Colonic mucosa (tissue), 4 donors: ENCODE results near the gene ZFYVE1. TPM values are rescaled to one million over a fixed set of nuclear protein-coding genes. Genes with fewer than 3 reads are reported as not detected.

Source experiments
- DNase-seq: peaks from one replicate; pipeline ENCODE4 v3.0.0-alpha.2; 2020
- H3K27ac ChIP-seq: fragments of 200-600 bp; one replicate; pipeline ENCODE4 v1.8.0; 2021
- H3K27me3 ChIP-seq: fragments of 200-600 bp; one replicate; pipeline ENCODE4 v1.8.0; 2021
- H3K36me3 ChIP-seq: fragments of 200-600 bp; one replicate; pipeline ENCODE4 v1.8.0; 2021
- H3K4me1 ChIP-seq: fragments of 200-600 bp; one replicate; pipeline ENCODE4 v1.8.0; 2021; ENCODE audit warnings: mild to moderate bottlenecking
- H3K4me3 ChIP-seq: fragments of 200-600 bp; one replicate; pipeline ENCODE4 v1.8.0; 2021
- H3K9ac ChIP-seq, 2 donors: one replicate each; pipeline ENCODE4 v1.7.0; 2013; ENCODE audit warnings: control low read depth in 2 of 2, low read depth in 2 of 2, low read length in 2 of 2
- H3K9me3 ChIP-seq: fragments of 200-600 bp; one replicate; pipeline ENCODE4 v1.8.0; 2021
- CTCF ChIP-seq: fragments of 200-600 bp; IDR thresholded peaks from one replicate; pipeline ENCODE4 v1.8.0; 2022; ENCODE audit warnings: antibody characterized with exemption, mild to moderate bottlenecking
- intact Hi-C: fragments of 100-400 bp; cut with DNase I; formaldehyde crosslinking; loops from one replicate; pipeline ENCODE4 v1.14.1; 2022
- total RNA-seq, 2 donors: library from RNA; stranded (reverse); fragmentation: NEBNext Ultra II Directional in 1 of 2; extraction: Animal tissue kit (Norgen Biotek cat#: 25700) in 1 of 2; gene quantifications; one replicate each; pipeline ENCODE4 v1.2.1, GENCODE V29; 2021
- donor health status: healthy.
- donor health status: DM: no; HTN: no; CAD: no.
- donor health status: DM: no; HTN: no; CAD: no.

The ZFYVE1 gene
- total RNA-seq, result 10 to 100 TPM; 11.7 to 17.5 TPM

- no peak for TF ChIP-seq CTCF
- Histone ChIP-seq H3K27me3 (no peaks in the 10 kb centered on the region), H3K4me3 (peak within 1 kb of the TSS; percentile 66), H3K9me3 (no peaks in the 10 kb centered on the region), H3K4me1 (peaks cover 5% of the 10 kb centered on the region), H3K36me3 (no peaks in the 10 kb centered on the region), H3K27ac (peak within 1 kb of the TSS; percentile 88), H3K9ac (peak within 1 kb of the TSS; percentile 68 to 81)
- DNase-seq, result peak; percentile 98
- intact Hi-C loops, result no loop called here
Observed at GRCh38 chr14:73026845-73027542, at the start of gene ZFYVE1. Gene ZFYVE1 (minus strand): TSS chr14:73027106. CDS start chr14:73024508, 2,598 bp downstream.

DNA sequence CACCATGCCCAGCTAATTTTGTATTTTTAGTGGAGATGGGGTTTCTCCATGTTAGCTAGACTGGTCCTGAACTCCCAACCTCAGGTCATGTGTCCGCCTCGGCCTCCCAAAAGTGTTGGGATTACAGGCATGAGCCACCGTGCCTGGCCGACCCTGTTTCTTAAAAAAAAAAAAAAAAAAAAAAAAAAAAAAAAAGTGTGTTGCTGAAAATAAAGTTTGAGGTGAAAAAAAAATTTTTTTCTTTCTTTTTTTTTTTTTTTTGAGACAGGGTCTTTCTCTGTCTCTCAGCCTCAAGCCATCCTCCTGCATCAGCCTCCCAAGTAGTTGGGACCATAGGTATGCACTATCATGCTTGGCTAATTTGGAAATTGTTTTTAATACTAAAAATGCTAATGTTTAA, 42.7 kb upstream of the ZFYVE1 start:
- H3K27ac ChIP-seq, result no peak overlapping the region
- no peak for TF ChIP-seq CTCF
- intact Hi-C loops, result no loop called here
- no peaks in the 10 kb centered on the region for H3K27me3 ChIP-seq
- H3K36me3 ChIP-seq, result no peaks in the 10 kb centered on the region
- no peak for DNase-seq
- no peaks in the 10 kb centered on the region for H3K4me1 ChIP-seq
- H3K9me3 ChIP-seq, result no peaks in the 10 kb centered on the region
- no peak overlapping the region for H3K4me3 ChIP-seq
- H3K9ac ChIP-seq, result no peak overlapping the region

GRCh38 chr14:73058922-73059673, 32.2 kb upstream of the ZFYVE1 start:
- no peaks in the 10 kb centered on the region for H3K27me3 ChIP-seq
- no peaks in the 10 kb centered on the region for H3K36me3 ChIP-seq
- H3K9ac ChIP-seq, result peak overlapping the region; percentile 97 to 98
- H3K4me1 ChIP-seq, result no peaks in the 10 kb centered on the region
- intact Hi-C loops, result no loop called here
- H3K27ac ChIP-seq, result peak overlapping the region; percentile 91
- TF ChIP-seq CTCF, result no peak
- DNase-seq, result no peak
- H3K4me3 ChIP-seq, result peak overlapping the region; percentile 90
- H3K9me3 ChIP-seq, result no peaks in the 10 kb centered on the region

DNA sequence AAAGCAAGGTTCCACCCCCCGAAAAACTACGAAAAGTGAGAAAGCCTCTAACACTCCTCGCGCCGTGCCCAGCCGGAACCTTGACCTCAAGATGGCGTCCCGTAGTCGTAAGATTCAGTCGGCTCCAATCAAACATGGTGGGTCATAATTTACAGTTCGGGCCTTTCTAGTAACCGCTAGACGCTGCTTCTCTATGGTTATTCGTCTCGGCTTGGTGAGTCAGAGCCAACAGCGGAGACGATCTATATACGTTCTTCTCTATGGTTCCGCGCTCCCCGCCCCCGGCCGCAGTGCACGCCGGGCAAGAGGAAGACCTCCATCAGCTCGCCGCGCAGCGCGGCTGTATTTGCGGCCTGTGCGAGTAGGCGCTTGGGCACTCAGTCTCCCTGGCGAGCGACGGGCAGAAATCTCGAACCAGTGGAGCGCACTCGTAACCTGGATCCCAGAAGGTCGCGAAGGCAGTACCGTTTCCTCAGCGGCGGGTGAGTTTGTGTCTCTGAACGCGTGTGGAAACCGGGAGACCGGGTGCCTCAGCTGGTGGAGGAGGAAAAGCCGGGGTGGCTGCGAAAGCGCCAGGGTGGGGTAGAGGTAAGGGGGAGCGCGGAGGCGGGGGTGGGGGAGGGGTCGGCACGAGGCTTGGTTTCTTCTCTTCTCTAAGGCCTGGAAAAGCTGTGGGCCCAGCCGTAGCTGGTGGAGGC, 31.5 kb upstream of the ZFYVE1 start, which contains the start of gene RBM25:
Gene RBM25, plus strand, starts transcription at position 311 of the 698 bp plus-strand sequence. CDS start 13,108 bp downstream, outside the sequence.
- Histone ChIP-seq H3K9me3 (no peaks in the 10 kb centered on the region), H3K9ac (peak within 1 kb of the TSS; percentile 97 to 98), H3K27me3 (no peaks in the 10 kb centered on the region), H3K4me3 (peak within 1 kb of the TSS; percentile 90), H3K27ac (peak within 1 kb of the TSS; percentile 91), H3K36me3 (no peaks in the 10 kb centered on the region), H3K4me1 (no peaks in the 10 kb centered on the region)
- no peak for TF ChIP-seq CTCF
- peak; percentile 98 for DNase-seq
- intact Hi-C loops, result no loop called here

GRCh38 chr14:73057944-73058223, 31.0 kb upstream of the ZFYVE1 start:
- TF ChIP-seq CTCF, result no peak
- Histone ChIP-seq H3K9ac (peak overlapping the region; percentile 28 to 98), H3K9me3 (no peaks in the 10 kb centered on the region), H3K4me1 (no peaks in the 10 kb centered on the region), H3K27ac (peak overlapping the region; percentile 91), H3K27me3 (no peaks in the 10 kb centered on the region), H3K36me3 (no peaks in the 10 kb centered on the region), H3K4me3 (peak overlapping the region; percentile 90)
- DNase-seq, result no peak
- intact Hi-C loops, result no loop called here
